Stomach (tissue), 4 donors: ENCODE results near the gene SETDB1.

Experiments
- EP300 ChIP-seq: sonication (generic); formaldehyde crosslinking; IDR thresholded peaks from one replicate; pipeline ENCODE4 v1.6.1; 2017; ENCODE audit warnings: antibody characterized with exemption
- POLR2A ChIP-seq, 4 donors: fragments of 450-650 bp; IDR thresholded peaks; one replicate each; pipeline ENCODE4 v1.6.1; 2016; ENCODE audit warnings: antibody characterized with exemption in 4 of 4, control low read depth in 2 of 4, mild to moderate bottlenecking in 1 of 4, moderate library complexity in 1 of 4
- POLR2AphosphoS5 ChIP-seq, 3 donors: sonication (generic); formaldehyde crosslinking; IDR thresholded peaks; one replicate each; pipeline ENCODE4 v1.6.1; 2016; ENCODE audit warnings: antibody characterized with exemption in 3 of 3
- TF ChIP-seq, protein P1 (sequence below), 7 experiments: fragments of 450-650 bp in 4 of 7; fragments of 200-600 bp in 3 of 7; sonication (generic) in 3 of 7; IDR thresholded peaks; one replicate each; pipeline ENCODE4 v1.5.1; 2016 to 2019; ENCODE audit warnings: antibody characterized with exemption in 7 of 7, control low read depth in 2 of 7, mild to moderate bottlenecking in 1 of 7

DNA sequence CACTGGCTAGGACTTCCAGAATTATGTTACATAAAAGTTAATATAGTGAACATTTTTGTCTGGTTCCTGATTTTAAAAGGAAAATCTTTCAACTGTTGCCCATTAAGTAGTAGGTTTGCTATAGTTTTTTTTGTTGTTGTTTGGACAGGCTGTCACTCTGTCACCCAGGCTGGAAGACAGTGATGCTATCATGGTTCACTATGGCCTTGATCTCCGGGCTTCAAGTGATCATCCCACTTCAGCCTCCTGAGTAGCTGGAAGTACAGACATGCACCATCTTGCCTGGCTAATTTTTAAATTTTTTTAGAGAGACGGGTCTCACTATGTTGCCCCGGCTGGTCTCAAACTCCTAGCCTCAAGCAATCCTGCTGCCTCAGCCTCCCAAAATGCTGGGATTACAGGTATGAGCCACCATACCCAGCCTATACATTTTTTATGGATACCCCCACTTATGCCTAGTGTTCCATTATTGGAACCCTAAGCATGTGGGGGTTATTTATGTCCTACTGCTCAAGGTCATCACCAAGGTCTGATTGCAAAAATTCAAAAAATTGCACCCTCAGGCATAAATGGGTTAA is 32.7 kb upstream of the SETDB1 start:
- TF ChIP-seq, protein P1, sequence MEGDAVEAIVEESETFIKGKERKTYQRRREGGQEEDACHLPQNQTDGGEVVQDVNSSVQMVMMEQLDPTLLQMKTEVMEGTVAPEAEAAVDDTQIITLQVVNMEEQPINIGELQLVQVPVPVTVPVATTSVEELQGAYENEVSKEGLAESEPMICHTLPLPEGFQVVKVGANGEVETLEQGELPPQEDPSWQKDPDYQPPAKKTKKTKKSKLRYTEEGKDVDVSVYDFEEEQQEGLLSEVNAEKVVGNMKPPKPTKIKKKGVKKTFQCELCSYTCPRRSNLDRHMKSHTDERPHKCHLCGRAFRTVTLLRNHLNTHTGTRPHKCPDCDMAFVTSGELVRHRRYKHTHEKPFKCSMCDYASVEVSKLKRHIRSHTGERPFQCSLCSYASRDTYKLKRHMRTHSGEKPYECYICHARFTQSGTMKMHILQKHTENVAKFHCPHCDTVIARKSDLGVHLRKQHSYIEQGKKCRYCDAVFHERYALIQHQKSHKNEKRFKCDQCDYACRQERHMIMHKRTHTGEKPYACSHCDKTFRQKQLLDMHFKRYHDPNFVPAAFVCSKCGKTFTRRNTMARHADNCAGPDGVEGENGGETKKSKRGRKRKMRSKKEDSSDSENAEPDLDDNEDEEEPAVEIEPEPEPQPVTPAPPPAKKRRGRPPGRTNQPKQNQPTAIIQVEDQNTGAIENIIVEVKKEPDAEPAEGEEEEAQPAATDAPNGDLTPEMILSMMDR (IDR thresholded peaks at IDR 0.05) = no peak
- TF ChIP-seq POLR2A (IDR thresholded peaks at IDR 0.05) (no peak), EP300 (no peak), POLR2AphosphoS5 (IDR thresholded peaks at IDR 0.05) (no peak)
